Calu3 (cell line): Measurements from ENCODE around the gene CBFA2T3. TPM values are rescaled to one million over a fixed set of nuclear protein-coding genes. Genes with fewer than 3 reads are reported as not detected.

Experiments
- BruUV-seq: library from RNA; stranded (reverse); fragments of 400-500 nt; replicated peaks from 2 replicates; lab custom pipeline; 2021; lab: Mats Ljungman, UMichigan
- CTCF ChIA-PET: fragments of 300-600 bp; sonication (Branson Sonifier 250); formaldehyde crosslinking; loops from one replicate; lab custom pipeline; 2022; ENCODE audit warnings: antibody characterized with exemption; lab: Charles Lee
- DNase-seq: peaks from one replicate; pipeline ENCODE4 v3.0.0; 2022
- H3K27ac Mint-ChIP-seq: one replicate; pipeline ENCODE4 v1.8.0; 2022; ENCODE audit warnings: mixed read lengths; ENCODE audit not compliant: unreplicated experiment
- H3K27me3 Mint-ChIP-seq: one replicate; pipeline ENCODE4 v1.8.0; 2022; ENCODE audit warnings: mixed read lengths; ENCODE audit not compliant: unreplicated experiment
- H3K36me3 Mint-ChIP-seq: one replicate; pipeline ENCODE4 v1.8.0; 2022; ENCODE audit warnings: mild to moderate bottlenecking, moderate library complexity, mixed read lengths; ENCODE audit not compliant: insufficient read depth, unreplicated experiment
- H3K4me1 Mint-ChIP-seq: one replicate; pipeline ENCODE4 v1.8.0; 2022; ENCODE audit warnings: mild to moderate bottlenecking, low read depth, mixed read lengths; ENCODE audit not compliant: unreplicated experiment
- H3K4me3 Mint-ChIP-seq: one replicate; pipeline ENCODE4 v1.8.0; 2022; ENCODE audit warnings: mild to moderate bottlenecking, low read depth, moderate library complexity, mixed read lengths; ENCODE audit not compliant: unreplicated experiment
- H3K9me3 Mint-ChIP-seq: one replicate; pipeline ENCODE4 v1.8.0; 2022; ENCODE audit warnings: low read depth, mixed read lengths; ENCODE audit not compliant: unreplicated experiment
- CTCF ChIP-seq: fragments of 200-600 bp; IDR thresholded peaks from one replicate; pipeline ENCODE4 v1.8.0; 2022; ENCODE audit warnings: antibody characterized with exemption; ENCODE audit not compliant: unreplicated experiment
- intact Hi-C: fragments of 100-400 bp; cut with micrococcal nuclease; formaldehyde crosslinking; loops from one replicate; pipeline ENCODE4 v1.10.0; 2022; ENCODE audit not compliant: unreplicated experiment
- total RNA-seq: library from RNA; stranded (reverse); gene quantifications from 2 replicates; pipeline ENCODE4 v1.2.3, GENCODE V29; 2022

The CBFA2T3 gene
- total RNA-seq, 1 experiment from 2014 or later = not detected

GRCh38 chr16:88913870-88914269 lies 63.1 kb downstream of the CBFA2T3 start:
- peaks cover 8% of the 10 kb centered on the region for H3K36me3 Mint-ChIP-seq
- DNase-seq = no peak
- no peak overlapping the region for H3K4me3 Mint-ChIP-seq
- peaks cover under 1% of the 10 kb centered on the region for H3K9me3 Mint-ChIP-seq
- TF ChIP-seq CTCF = no peak
- H3K4me1 Mint-ChIP-seq = peaks cover 10% of the 10 kb centered on the region
- CTCF ChIA-PET = no interaction called here
- H3K27ac Mint-ChIP-seq = no peak overlapping the region
- peaks cover 75% of the 10 kb centered on the region for H3K27me3 Mint-ChIP-seq
- BruUV-seq = no TSS peak
- intact Hi-C loops = no loop called here

- CTCF ChIA-PET = no interaction called here
- H3K4me1 Mint-ChIP-seq = peaks cover 8% of the 10 kb centered on the region
- TF ChIP-seq CTCF = no peak
- peaks cover 8% of the 10 kb centered on the region for H3K36me3 Mint-ChIP-seq
- H3K27me3 Mint-ChIP-seq = peaks cover 75% of the 10 kb centered on the region
- intact Hi-C loops = no loop called here
- no TSS peak for BruUV-seq
- no peak overlapping the region for H3K27ac Mint-ChIP-seq
- no peak for DNase-seq
- H3K9me3 Mint-ChIP-seq = no peaks in the 10 kb centered on the region
- no peak overlapping the region for H3K4me3 Mint-ChIP-seq
These were observed 63.9 kb downstream of the CBFA2T3 start for GRCh38 chr16:88913001-88913612.

- Mint-ChIP-seq H3K27ac (no peak overlapping the region), H3K4me1 (peaks cover 8% of the 10 kb centered on the region), H3K27me3 (peaks cover 73% of the 10 kb centered on the region), H3K36me3 (peaks cover 4% of the 10 kb centered on the region), H3K9me3 (no peaks in the 10 kb centered on the region), H3K4me3 (no peak overlapping the region)
- no peak for TF ChIP-seq CTCF
- CTCF ChIA-PET = no interaction called here
- intact Hi-C loops = no loop called here
- no TSS peak for BruUV-seq
- no peak for DNase-seq
These were observed 64.5 kb downstream of the CBFA2T3 start for GRCh38 chr16:88912556-88912955.

- CTCF ChIA-PET = no interaction called here
- no peak overlapping the region for H3K4me3 Mint-ChIP-seq
- peaks cover 3% of the 10 kb centered on the region for H3K36me3 Mint-ChIP-seq
- intact Hi-C loops = no loop called here
- BruUV-seq = no TSS peak
- no peak overlapping the region for H3K27ac Mint-ChIP-seq
- no peaks in the 10 kb centered on the region for H3K9me3 Mint-ChIP-seq
- DNase-seq = no peak
- H3K4me1 Mint-ChIP-seq = peaks cover 8% of the 10 kb centered on the region
- no peak for TF ChIP-seq CTCF
- peaks cover 67% of the 10 kb centered on the region for H3K27me3 Mint-ChIP-seq
These were observed 65.1 kb downstream of the CBFA2T3 start for GRCh38 chr16:88911946-88912310.
